HG02870 (cell line): ENCODE measurements around the gene SNN.

Experiments
- ATAC-seq: cut with Tn5 transposase; IDR thresholded peaks from one replicate; pipeline ENCODE4 v1.9.1; 2021; ENCODE audit warnings: mild to moderate bottlenecking, moderate library complexity; ENCODE audit not compliant: unreplicated experiment

The SNN gene

DNA sequence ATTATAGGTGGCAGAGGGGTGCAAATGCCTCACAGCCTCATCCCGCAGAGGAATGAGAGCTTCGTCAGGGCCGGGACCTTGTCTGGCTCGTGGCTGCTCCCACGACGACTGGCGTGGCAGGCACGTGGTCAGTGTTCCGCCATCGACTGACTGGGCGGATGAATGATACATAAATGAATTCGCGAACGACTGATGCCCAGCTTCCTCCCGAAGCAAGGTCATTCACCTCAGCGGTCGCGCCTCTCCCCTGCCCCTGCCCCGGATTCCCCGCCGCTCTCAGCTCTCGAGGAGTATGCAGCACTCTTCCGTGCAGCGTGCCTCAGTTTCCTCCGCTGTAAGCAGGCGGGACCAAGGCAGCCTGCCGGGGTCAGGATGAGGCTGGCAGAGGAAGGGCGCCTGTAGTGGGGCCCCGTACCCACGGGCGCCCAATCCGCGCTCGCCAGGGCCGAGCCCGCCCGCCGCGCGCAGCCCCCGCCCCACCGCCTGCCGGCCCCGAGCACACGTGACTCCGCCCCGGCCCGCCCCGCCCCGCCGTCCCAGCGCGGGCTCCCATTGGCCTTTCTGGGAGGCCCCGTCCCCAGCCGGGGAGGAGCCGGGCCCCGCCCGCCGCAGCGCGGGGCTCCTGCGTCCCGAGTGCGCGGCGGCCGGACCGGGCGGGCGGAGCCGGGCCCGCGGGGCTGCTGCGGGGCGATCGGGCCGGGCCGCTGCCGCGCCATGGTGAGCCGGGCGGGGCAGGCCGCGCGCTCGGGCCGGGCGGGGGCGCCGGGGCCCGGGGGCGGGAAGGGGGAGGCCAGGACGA lies at the start of gene SNN:
TSS of gene SNN (plus strand) at position 632 of the 799 bp plus-strand sequence. CDS start 7,605 bp downstream, outside the sequence.
- ATAC-seq: peak; percentile 53

DNA sequence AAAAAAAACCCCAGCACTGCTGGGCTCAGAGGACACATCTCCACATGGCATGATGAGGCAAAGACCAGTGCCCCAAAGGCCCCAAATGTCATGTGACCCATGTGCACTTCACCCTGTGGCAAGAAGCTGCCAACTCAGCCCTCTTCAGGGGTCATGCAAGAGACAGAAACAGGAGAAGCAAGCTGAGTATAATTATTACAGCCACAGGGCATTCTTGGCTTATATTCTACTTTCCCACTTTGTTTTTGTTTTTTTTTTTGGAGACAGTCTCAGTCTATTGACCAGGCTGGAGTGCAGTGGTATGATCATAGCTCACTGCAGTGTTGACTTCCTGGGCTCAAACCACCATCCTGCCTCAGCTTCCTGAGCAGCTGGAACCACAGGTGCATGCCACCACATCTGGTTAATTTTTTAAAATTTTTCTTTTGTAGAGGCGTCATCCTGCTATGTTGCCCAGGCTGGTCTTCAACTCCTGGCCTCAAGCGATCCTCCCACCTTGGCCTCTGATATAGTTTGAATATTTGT lies 48.9 kb upstream of the SNN start:
- ATAC-seq: no peak

DNA sequence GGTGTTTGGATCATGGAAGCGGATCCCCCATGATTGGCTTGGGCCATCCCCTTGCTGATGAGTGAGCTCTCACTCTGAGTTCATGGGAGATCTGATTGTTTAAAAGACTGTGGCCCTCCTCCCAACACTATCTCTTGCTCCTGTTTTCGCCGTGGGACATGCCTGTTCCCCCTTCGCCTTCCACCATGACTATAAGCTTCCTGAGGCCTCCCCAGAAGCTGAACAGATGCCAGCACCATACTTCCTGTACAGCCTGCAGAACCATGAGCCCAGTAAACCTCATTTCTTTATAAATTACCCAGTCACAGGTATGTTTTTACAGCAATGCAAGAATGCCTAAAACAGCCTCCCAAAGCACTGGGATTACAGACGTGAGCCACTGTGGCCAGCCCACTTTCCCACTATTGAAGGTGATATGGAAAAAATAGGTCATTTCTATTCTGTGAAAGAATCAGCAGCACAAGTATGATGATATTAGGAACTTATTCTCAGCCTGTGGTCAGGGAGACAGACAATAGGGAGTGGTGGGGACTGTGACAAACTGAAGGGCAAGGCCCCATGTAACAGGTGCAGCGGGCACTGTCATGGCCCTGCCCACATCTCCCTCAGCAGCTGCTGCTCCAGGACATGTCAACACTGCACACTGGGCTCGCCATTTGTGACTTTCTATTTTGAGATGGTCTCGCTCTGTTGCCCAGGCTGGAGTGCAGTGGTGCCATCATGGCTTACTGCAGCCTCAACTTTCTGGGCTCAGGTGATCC lies 47.8 kb upstream of the SNN start:
- ATAC-seq: no peak

DNA sequence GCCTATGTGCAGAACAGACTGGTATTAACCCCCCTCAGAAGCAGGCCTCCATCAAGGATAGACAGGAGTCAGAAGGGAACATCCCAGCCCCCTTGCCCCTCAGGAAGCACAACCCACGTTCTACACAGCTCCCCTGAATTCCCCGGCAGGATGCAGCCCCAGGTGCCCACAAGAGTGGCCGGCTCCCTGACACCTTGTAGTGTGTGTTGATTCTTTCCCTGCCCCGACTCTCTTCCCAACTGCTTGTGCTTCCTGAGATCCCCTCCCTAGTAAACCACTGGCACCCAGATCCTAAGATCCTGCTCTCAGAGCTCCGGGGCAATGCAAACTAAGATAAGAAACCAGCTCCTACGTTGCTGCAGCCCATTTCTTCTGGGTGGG lies 46.7 kb upstream of the SNN start:
- ATAC-seq: no peak

DNA sequence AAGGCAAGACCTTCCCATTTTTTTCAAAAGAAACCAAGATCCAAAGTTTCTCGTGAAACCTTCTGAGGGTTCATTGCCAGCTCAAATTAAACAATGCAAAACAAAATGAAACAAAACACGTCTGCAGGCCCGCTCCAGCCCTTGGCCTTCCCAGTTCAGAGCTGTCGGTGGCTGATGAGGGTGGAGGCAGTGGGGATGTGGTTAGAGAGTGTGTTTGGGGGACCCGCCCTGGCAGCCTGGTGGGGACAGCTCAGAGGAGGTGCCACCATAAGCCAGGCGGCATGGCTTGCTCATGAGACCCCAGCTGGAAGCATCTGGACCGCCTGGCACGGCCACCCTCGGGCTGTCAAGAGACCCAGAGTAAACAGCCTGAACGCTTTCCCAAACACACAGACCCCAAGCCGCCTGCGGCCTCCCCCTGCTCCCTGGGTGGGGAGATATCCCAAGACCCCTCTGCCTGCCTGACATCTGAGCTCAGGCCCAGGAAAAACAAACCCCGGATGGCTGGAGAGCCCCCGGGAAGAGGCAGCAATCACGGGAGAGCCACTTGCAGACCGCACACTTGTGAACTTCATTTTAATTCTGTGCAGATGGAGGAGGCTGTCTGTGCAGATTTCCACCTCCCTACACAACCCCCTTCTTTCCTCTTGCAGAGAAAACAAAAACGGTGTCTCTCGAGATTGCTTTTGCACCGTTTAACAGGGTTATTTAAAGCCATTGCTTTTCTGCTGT lies 46.2 kb upstream of the SNN start:
- ATAC-seq: no peak

DNA sequence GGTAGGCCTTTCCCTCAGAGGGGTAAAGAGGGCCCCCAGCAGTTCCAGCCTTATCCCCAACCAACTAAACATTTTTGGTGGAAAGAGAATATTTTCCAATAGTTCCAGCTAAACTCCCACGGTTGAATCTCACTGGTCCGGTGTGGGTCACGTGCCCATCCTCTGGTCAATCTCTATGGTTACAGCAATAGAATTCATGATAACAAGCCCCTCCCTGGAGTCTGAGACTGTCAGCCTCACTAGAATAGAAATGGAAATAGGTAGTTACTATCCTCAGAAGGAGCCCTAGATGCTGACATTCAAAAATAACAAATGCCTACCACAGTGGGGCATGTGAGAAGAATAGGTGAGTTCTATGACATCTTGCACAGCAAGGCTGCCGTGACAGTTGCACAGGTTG lies 44.0 kb upstream of the SNN start:
- no peak for ATAC-seq

DNA sequence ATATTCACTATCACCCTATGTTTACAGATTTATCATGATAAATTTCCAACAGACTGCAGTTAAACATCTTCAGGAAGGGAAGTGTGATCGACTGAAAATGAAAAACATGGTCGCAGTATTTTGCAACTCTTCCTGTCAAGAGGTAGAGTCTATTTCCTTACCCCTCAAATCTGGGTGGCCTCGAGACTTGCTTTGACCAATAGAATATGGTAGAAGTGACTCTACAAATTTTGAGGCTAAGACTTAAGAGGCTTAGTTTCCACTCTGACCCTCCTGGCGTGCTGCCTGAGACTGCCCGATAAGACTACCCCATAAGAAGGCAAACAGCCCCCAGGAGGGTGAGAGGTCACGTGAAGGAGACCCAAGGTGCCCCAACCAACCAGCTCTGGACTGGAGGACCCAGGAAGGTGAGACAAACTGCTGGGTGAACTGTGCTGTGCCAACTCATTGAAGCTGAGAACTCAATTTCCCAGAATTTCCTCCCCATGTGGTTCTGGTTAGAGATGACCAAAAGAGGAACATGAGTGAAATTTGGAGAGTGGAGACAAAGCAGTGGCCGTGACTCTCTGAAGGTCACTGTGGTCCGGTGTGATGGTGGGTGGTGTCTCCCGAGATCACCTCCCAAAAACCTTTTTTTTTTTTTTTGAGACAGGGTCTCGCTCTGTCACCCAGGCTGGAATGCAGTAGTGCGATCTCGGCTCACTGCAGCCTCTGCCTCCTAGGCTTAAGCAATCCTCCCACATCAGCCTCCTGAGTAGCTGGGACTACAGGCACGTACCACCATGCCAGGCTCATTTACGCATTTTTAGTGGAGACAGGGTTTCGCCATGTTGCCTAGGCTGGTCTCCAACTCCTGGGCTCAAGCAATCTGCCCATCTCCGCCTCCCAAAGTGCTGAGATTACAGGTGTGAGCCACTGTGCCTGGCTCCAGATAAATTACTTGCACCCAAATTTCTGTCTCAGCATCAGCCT lies 43.3 kb upstream of the SNN start:
- ATAC-seq: no peak

DNA sequence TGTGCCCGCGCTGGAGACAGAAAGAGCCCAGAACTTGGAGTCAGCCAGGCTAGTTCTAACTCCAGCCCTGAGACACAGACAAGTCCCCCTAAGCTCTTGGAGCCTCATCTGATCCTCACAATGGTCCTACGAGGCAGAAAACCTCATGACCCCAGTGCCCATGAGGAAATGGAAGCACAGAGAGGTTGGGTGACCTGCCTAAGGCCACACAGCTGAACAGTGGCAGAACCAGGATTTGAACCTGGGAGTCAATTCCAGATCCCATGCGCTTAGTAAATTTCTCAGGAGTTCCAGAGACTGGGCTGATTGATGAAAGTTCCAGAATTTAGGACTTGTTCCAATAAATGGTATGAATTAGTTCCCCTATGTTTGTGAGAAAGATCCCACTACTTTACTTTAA lies 42.5 kb upstream of the SNN start:
- no peak for ATAC-seq

DNA sequence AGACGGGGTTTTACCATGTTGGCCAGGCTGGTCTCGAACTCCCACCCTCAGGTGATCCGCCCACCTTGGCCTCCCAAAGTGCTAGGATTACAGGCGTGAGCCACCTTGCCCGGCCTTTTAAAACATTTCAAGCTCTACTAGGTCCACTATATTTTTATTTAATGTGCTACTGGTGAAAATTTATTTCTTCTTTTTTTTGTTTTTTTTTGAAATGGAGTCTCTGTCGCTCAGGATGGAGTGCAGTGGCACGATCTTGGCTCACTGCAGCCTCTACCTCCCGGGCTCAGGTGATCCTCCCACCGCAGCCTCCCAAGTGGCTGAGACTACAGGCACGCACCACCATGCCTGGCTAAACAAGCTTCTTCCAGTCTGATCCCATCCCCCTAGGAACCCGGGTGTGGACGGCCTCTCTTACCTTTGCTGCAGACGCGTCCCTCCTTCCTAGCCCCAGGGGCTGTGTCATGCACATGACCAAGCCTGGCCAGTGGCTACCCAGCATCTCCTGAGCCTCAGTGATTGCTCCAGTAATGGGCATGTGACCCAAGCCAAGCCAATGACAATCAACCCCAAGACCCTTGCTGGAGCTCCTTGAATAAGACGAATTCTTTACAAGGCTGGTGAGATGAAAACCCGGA lies 41.5 kb upstream of the SNN start:
- no peak for ATAC-seq

DNA sequence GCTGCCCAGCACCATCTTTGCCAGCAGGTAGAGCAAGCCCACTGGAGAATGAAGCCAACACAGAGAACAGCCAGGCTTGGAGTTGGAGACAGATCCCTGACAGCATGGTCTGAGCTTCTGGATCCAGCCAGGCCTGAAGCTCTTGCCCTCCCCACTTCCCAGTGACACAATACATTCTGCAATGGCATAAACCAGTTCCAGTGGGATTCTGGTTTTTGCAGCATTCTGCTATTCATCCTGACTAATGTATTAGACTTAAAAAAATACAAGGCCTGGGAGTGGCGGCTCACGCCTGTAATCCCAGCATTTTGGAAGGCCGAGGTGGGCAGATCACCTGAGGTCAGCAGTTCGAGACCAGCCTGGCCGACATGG lies 41.0 kb upstream of the SNN start:
- ATAC-seq: no peak

DNA sequence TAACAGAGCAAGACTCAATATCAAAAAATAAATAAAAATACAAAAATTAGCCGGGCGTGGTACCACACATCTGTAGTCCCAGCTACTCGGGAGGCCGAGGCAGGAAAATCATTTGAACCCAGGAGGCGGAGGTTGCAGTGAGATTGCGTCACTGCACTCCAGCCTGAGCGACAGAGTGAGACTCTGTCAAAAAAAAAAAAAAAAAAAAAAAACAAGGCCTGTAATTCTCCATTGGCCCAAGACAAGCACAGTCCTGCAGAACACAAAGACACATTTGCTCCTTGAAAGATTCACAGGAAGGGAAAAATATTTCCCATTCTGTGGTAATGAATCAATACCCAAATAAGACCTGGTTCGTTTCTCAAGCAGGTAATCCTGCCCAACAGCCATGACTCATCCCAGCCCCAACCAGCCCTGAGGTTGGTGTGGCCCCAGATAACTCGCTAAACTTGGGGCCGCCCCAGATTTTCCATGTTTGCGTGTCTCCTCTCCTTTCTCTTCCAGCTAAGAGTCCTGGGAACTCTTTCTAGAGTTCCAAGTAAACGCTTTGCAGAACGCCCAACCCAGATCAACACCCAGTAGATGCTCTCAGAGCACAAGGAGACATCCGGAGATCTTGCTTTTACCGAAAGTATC lies 40.3 kb upstream of the SNN start:
- no peak for ATAC-seq

DNA sequence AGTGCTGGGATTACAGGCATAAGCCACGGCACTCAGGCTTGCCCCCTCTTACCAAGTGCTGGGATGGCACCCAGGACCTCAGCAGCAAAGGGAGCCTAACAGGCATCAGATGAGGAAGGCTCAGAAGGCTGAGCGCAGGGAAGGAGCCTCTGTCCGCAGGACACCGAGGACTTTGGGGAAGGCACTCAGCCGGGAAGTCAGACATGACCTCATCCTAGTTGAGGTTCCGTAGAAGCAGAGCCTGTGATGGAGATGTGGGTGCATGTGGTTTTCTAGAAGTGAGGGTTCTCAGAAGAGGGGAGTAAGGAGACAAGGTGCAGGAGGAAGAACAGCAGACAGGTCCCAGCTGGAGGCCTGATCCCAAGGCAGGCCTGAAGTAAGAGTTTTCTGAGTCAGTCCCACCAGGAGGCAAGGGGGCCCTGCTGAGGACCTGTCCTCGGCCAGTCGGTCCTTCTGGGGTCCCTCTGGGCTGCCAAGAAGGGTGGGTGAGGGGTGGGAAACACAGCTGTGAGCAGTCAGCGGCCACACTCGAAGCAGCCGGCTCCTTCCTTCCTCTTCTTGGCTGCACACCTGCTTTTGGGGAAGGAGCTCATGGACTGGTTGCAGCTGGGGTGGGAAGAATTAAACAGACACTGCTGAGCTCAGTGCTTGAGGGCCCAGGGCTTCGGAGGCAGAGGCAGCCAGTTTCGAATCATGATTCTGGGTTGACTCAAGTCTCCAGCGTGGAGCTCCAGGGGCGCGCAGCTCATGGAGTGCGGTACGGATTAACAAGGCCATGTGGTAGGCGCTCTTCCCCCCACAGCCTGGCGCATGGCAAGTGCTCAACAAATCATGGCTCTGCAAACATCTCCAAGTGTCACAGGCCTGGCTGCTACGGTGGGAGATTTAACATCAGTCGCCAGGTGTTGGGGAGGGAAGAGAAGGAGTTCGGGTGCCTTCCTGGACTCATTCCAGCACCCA lies 38.9 kb upstream of the SNN start:
- no peak for ATAC-seq

DNA sequence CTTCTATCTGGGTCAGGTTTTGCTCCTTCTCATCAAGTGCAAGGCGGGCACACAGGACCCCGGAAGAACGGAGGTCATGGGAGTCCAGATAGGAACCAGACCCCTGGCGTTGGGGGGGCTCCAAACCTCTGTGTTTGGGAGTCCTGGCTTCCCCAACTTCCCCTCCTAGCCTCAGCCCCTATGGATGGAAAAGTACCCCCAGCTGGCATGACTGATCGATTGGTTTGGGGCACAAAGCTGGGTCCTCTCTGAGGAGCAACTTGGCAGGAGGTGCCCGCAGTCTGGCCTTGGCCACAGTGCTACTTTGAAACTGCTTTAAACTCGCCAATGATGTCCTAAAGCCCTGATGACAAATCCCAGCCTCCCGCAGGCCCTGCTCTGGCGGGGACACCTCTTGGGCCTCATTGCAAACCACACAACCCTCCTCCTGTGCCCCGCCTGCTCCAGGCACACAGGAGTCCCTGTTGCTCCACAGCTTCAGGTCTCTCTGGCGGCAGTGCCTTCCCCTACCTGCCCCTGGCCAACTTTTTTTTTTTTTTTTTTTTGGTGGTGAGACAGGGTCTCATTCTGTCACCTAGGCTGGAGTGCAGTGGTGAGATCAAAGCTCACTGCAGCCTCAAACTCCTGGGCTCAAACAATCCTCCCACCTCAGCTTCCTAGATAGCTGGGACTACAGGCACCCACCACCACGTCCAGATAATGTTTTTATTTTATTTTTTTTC lies 38.0 kb upstream of the SNN start:
- no peak for ATAC-seq

DNA sequence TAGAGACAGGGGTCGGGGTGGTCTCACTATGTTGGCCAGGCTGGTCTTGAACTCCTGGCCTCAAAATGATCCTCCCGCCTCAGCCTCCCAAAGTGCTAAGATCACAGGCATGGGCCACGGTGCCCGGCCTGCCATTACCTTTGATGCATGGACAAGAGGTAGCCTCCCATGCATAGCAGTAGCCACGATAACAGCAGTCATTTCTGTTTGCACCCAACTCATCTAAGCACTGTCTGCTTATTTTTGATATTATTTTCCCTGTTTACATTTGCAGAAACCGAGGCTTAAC lies 37.5 kb upstream of the SNN start:
- ATAC-seq: no peak

DNA sequence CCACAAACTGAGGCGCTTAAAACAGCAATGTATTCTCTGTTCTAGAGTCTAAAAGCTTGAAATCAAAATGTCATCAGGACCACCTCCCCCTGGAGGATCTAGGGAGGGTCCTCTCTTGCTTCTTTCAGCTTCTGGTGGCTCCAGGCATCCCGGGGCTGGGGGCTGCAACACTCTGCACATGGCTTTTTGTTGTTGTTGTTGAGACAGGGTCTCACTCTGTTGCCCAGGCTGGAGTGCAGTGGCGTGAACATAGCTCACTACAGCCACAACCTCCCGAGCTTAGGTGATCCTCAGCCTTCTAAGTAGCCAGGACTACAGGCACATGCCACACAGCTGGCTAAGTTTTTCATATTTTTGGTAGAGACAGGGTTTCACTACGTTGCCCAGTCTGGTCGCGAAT lies 37.0 kb upstream of the SNN start:
- no peak for ATAC-seq

DNA sequence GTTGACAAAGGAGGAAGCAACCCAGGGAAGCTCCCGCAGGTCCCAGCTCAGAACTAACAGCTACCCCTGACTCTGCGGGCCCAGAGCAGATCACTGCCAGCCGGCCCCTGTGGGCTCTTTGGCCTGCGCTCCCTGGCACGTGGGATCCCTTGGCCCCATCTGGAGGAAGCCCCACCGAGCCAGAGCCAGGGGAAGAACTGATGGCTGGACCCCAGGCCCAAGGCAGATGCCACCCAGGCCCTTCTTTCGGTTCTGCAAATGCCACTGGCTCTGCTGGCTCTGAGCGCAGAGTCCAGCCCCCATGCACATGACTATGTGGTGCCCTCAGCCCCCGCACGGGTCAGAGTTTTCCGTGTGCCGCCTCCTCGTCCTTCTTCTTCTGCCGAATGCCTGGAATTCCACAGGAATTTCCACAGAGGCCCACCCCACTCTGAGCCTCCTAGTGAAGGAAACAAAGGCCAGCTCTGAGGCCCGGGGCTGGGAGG lies 35.8 kb upstream of the SNN start:
- no peak for ATAC-seq

DNA sequence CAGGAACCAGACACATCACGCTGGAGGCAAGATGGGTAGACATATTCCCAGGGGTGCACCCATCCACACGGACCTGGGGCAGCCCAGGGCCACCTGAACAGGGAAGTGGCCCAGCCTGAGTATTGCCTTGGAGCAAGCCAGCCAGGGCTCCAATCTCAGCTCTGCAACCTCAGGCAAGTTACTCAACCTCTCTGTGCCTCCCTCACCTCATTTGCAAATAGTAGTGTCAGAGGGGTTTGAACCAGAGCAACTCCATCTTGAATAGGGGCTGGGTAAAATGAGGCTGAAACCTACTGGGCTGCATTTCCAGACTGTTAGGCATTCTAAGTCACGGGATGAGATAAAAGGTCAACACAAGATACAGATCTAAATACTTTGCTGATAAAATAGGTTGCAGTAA lies 35.1 kb upstream of the SNN start:
- ATAC-seq: no peak

DNA sequence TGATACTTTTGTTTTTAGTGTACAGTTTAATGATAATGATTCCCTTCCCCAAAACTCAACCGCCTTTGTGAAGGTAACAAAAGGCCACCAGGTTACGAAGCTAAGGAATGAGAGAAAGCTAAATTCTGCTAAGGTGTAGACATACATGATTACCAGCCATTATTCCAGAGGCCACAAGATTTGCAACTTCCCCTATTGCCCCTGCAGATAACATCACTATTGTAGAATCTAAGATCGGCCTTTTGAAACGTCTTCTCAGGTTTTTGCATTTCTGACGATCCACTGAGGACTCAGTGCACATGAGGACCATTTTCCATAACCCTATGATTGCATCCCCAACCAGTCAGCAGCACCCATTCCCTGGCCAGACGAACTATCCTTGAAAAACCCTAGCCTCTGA lies 33.9 kb upstream of the SNN start:
- ATAC-seq: no peak
